Heart left ventricle (tissue), 16 donors: ENCODE results near the gene CALR3. TPM values are rescaled to one million over a fixed set of nuclear protein-coding genes. Genes with fewer than 3 reads are reported as not detected.
A peak's percentile ranks its signal among the peaks of the same experiment; 100 is the strongest.
"Not testable (repeated sequence)": the region's sequence is repeated elsewhere in the genome, so short reads cannot be mapped to it uniquely, and the experiment has no call there.

Experiments
- ATAC-seq, 4 donors: fragments of 200-7000 bp; cut with Tn5 transposase; one replicate each; pipeline ENCODE4 v1.9.1; 2020 to 2022; ENCODE audit warnings: moderate library complexity in 4 of 4, mild to moderate bottlenecking in 3 of 4, moderate number of reproducible peaks in 1 of 4
- DNase-seq, 5 donors: peaks; one replicate each; pipeline ENCODE4 v3.0.0-alpha.2; 2020
- H3K27ac ChIP-seq, 12 donors: fragments of 200-600 bp; sonication (generic) in 4 of 12; one replicate each; pipeline versions ENCODE4 v1.5.0 to v1.8.0; 2016 to 2022; ENCODE audit warnings: mild to moderate bottlenecking in 2 of 12
- H3K27me3 ChIP-seq, 9 donors: fragments of 200-600 bp; sonication (generic) in 2 of 9; one replicate each; pipeline versions ENCODE4 v1.5.1 to v1.8.0; 2016 to 2022; ENCODE audit warnings: mild to moderate bottlenecking in 3 of 9
- H3K36me3 ChIP-seq, 9 donors: fragments of 200-600 bp; sonication (generic) in 2 of 9; one replicate each; pipeline versions ENCODE4 v1.5.0 to v1.8.0; 2018 to 2022; ENCODE audit warnings: mild to moderate bottlenecking in 2 of 9
- H3K4me1 ChIP-seq, 12 donors: fragments of 200-600 bp; sonication (generic) in 4 of 12; one replicate each; pipeline versions ENCODE4 v1.5.0 to v1.8.0; 2016 to 2022; ENCODE audit warnings: mild to moderate bottlenecking in 3 of 12
- H3K4me3 ChIP-seq, 12 donors: fragments of 200-600 bp; sonication (generic) in 4 of 12; one replicate each; pipeline versions ENCODE4 v1.5.0 to v1.8.0; 2017 to 2022; ENCODE audit warnings: mild to moderate bottlenecking in 9 of 12, moderate library complexity in 4 of 12
- H3K9me3 ChIP-seq, 12 donors: fragments of 200-600 bp; sonication (generic) in 4 of 12; one replicate each; pipeline versions ENCODE4 v1.5.0 to v1.8.0; 2016 to 2022; ENCODE audit warnings: mild to moderate bottlenecking in 1 of 12
- CTCF ChIP-seq, 12 donors: fragments of 200-600 bp; sonication (generic) in 4 of 12; IDR thresholded peaks; one replicate each; pipeline versions ENCODE4 v1.5.0 to v1.8.0; 2018 to 2022; ENCODE audit warnings: antibody characterized with exemption in 12 of 12, mild to moderate bottlenecking in 5 of 12
- POLR2A ChIP-seq, 2 donors: fragments of 450-650 bp; IDR thresholded peaks; one replicate each; pipeline ENCODE4 v1.6.1; 2017; ENCODE audit warnings: antibody characterized with exemption in 2 of 2, mild to moderate bottlenecking in 2 of 2, moderate library complexity in 2 of 2
- WGBS, 4 donors: extraction: QIAGEN DNeasy Blood & Tissue Kit in 2 of 4; methylation state at CpG; one replicate each; pipeline versions ENCODE4 v1.1.5 to v1.1.7; 2013 to 2018; 5-methylcytosine and 5-hydroxymethylcytosine counted together
- intact Hi-C, 10 donors: fragments of 100-400 bp; cut with DNase I; formaldehyde crosslinking; loops; one replicate each; pipeline versions ENCODE4 v1.11.1 to v1.14.2; 2022
- polyA plus RNA-seq, 2 donors: library from polyadenylated mRNA; stranded (reverse); fragments of 200-250 nt; gene quantifications; one replicate each; pipeline ENCODE4 v1.2.3, GENCODE V29; 2013
- total RNA-seq, 9 donors: library from RNA; depleted of rRNA in 2 of 9; stranded (reverse); fragments of >200 nt in 2 of 9; fragmentation: NEBNext Ultra II Directional in 3 of 9; extraction: Animal tissue kit (Norgen Biotek cat#: 25700) in 3 of 9; gene quantifications; one replicate each; pipeline versions ENCODE4 v1.1.0 to v1.2.4, GENCODE V29; 2016 to 2023
- donor health status: ischemic (EF 13 %, LVEDD 7.1; RV severe dilation, severe dysfunction).
- donor health status: healthy with polysubstance abuse.
- donor health status: DM: no; HTN: yes; CAD: no.
- donor health status: DM: no; HTN: no; CAD: no.
- donor health status: ischemic (EF 25% LVEDD 6.9; RV normal size, moderate dysfunction).
- donor health status: ischemic (EF 25% LVEDD 5.7; RV mildly dilated, moderate dysfunction).
- donor health status: healthy.
- donor health status: DM: yes; HTN: yes; CAD: no.
- donor health status: ischemic (EF 35%, LVEDD 5.7; RV mildly dilated, moderate dysfunction).
- donor health status: nonischemic (EF 11% LVEDD 7.7; RV severe dilation, severe dysfunction).
- donor health status: DM: yes; HTN: yes; CAD: no.
- donor health status: PGD.
- donor health status: ischemic (EF 29% LVEDD 5.4; RV normal size, mild dysfunction).
- donor health status: nonischemic (EF 23%, LVEDD 6.1; RV moderate dilation, normal function).

CALR3 gene
- total and polyA plus RNA-seq, 11 donors: not detected

GRCh38 chr19:16449330-16449961 lies 46.5 kb downstream of the CALR3 start:
- no peaks in the 10 kb centered on the region for H3K9me3 ChIP-seq

GRCh38 chr19:16448872-16449271 lies 47.1 kb downstream of the CALR3 start:
- ATAC-seq, H3K27me3 ChIP-seq, H3K36me3 ChIP-seq, H3K4me3 ChIP-seq, H3K9me3 ChIP-seq, DNase-seq: not testable (repeated sequence)
- 91 to 99% (median 96%) methylated on average over 3 of the region's 3 CpGs for WGBS, 4 donors
- H3K27ac ChIP-seq: peak overlapping the region in 3 of 12 donors; percentile 17 to 82 (median 57)
- H3K4me1 ChIP-seq: peaks cover 8 to 82% (median 55%) of the 10 kb centered on the region in 12 donors
- intact Hi-C loops: loop anchor here in 1 of 10 donors (10.0 kb wide), 1 partner anchor 46 kb away; the partner anchor contains the start of genes C19orf44 and CALR3

More at GRCh38 chr19:16449330-16449961, 46.5 kb downstream of the CALR3 start:
- TF ChIP-seq POLR2A (IDR thresholded peaks at IDR 0.05) (no peak), CTCF (IDR thresholded peaks at IDR 0.05) (no peak)
- no peaks in the 10 kb centered on the region for H3K27me3 ChIP-seq
- H3K36me3 ChIP-seq: no peaks in the 10 kb centered on the region
- intact Hi-C loops: loop anchor here in 1 of 10 donors (10.0 kb wide), 1 partner anchor 45 kb away; the partner anchor contains the start of genes C19orf44 and CALR3
- DNase-seq (no peak), ATAC-seq (peak in 1 of 4 donors; percentile 38)
- H3K4me3 ChIP-seq: no peak overlapping the region
- H3K27ac ChIP-seq: peak overlapping the region in 3 of 12 donors; percentile 17 to 57 (median 51)
- 83 to 90% (median 87%) methylated on average over 6 of the region's 6 CpGs for WGBS, 4 donors
- H3K4me1 ChIP-seq: peaks cover 12 to 82% (median 56%) of the 10 kb centered on the region in 12 donors

GRCh38 chr19:16446724-16447368 lies 49.1 kb downstream of the CALR3 start:
- DNase-seq (peak; percentile 78 to 90 (median 82)), ATAC-seq (peak; percentile 89 to 95 (median 92))
- WGBS, 4 donors: 6 to 14% (median 11%) methylated on average over 9 of the region's 9 CpGs
- intact Hi-C loops: loop anchor here in 1 of 10 donors (10.0 kb wide), 1 partner anchor 48 kb away; the partner anchor contains the start of genes C19orf44 and CALR3
- Histone ChIP-seq H3K9me3 (no peaks in the 10 kb centered on the region), H3K4me3 (no peak overlapping the region), H3K36me3 (no peaks in the 10 kb centered on the region), H3K27me3 (no peaks in the 10 kb centered on the region), H3K27ac (peak overlapping the region; percentile 58 to 89 (median 74)), H3K4me1 (peaks cover 15 to 84% (median 60%) of the 10 kb centered on the region in 12 donors)
- no peak for TF ChIP-seq CTCF (IDR thresholded peaks at IDR 0.05)
- peak in 1 of 2 donors; percentile 60 for TF ChIP-seq POLR2A (IDR thresholded peaks at IDR 0.05)

GRCh38 chr19:16446108-16446723 lies 49.8 kb downstream of the CALR3 start:
- Histone ChIP-seq H3K4me1 (peaks cover 15 to 90% (median 62%) of the 10 kb centered on the region in 12 donors), H3K27me3 (no peaks in the 10 kb centered on the region), H3K36me3 (peaks cover 0 to 6% (median under 1%) of the 10 kb centered on the region in 9 donors), H3K4me3 (no peak overlapping the region), H3K9me3 (no peaks in the 10 kb centered on the region), H3K27ac (peak overlapping the region; percentile 58 to 89 (median 74))
- DNase-seq: no peak
- WGBS, 4 donors: 71 to 74% (median 72%) methylated on average over 12 to 13 of the region's 13 CpGs
- ATAC-seq: no peak
- intact Hi-C loops: loop anchor here in 1 of 10 donors (10.0 kb wide), 1 partner anchor 49 kb away; the partner anchor contains the start of genes C19orf44 and CALR3
- TF ChIP-seq POLR2A (IDR thresholded peaks at IDR 0.05) (no peak), CTCF (IDR thresholded peaks at IDR 0.05) (no peak)
